ENCODE data around the gene IL2RA. TPM values are rescaled to one million over a fixed set of nuclear protein-coding genes. Genes with fewer than 3 reads are reported as not detected.

Gene IL2RA
- total RNA-seq, 1 experiment from 2014 or later: 0.59 TPM

- peaks cover 4 to 18% of the 10 kb centered on the region in 2 experiments for H3K4me1 ChIP-seq (ENCODE audit: control insufficient read depth in 1 of 2, insufficient read depth in 2 of 2, low read length in 2 of 2)
- peak overlapping the region; percentile 85 for H3K27ac ChIP-seq (ENCODE audit: low read depth, low read length)
- H3K79me2 ChIP-seq (ENCODE audit: insufficient read depth, low read length): peaks cover 36% of the 10 kb centered on the region
- H3K9me3 ChIP-seq (ENCODE audit: control insufficient read depth in 1 of 2, insufficient read depth in 1 of 2, low read depth in 1 of 2, low read length in 2 of 2): no peaks in the 10 kb centered on the region
- intact Hi-C loops (cut with micrococcal nuclease): loop anchor here (5.0 to 10.0 kb wide), 2 partner anchors 108 to 1811 kb away; partner anchors contain the start of genes ATP5F1C, KIN and RBM17
- RAD21 ChIA-PET (ENCODE audit: low non-redundant PET in 1 of 2, low total read pairs in 2 of 2, uncharacterized antibody in 2 of 2, unreplicated experiment in 2 of 2): no interaction called here
- H3K9me2 ChIP-seq (ENCODE audit: insufficient read depth): no peaks in the 10 kb centered on the region
- H3K9ac ChIP-seq (ENCODE audit: low read length): peak overlapping the region; percentile 78
- H3K4me3 ChIP-seq (replicated peaks in 1 of 2; ENCODE audit: low read depth in 1 of 2, low read length in 2 of 2): peak overlapping the region; percentile 66 to 83
- DNase-seq (ENCODE audit: low read depth, low spot score) (peak; percentile 18), ATAC-seq (peak; percentile 52)
- BruUV-seq (replicated peaks): TSS peak; percentile 31
- H3K36me3 ChIP-seq (ENCODE audit: control insufficient read depth in 1 of 2, insufficient read depth in 2 of 2, low read length in 2 of 2): no peaks in the 10 kb centered on the region
- H2AFZ ChIP-seq (ENCODE audit: low read depth, low read length, poor library complexity, severe bottlenecking): peak overlapping the region; percentile 52
- POLR2A ChIA-PET: interaction anchor here (1.0 kb wide), 1 partner anchor 87 kb away, joined by 3 read pairs; the partner anchor contains the start of genes ANKRD16 and FBH1
- no peaks in the 10 kb centered on the region for H4K20me1 ChIP-seq (ENCODE audit: insufficient read depth)
- peak overlapping the region; percentile 87 for H3K4me2 ChIP-seq (ENCODE audit: low read length)
- no peaks in the 10 kb centered on the region for H3K27me3 ChIP-seq (ENCODE audit: insufficient read depth, low read length)
- CTCF ChIA-PET: interaction anchor here (0.8 kb wide), 1 partner anchor 425 kb away, joined by 3 read pairs; no protein-coding TSS in a partner anchor
- TF ChIP-seq, protein P1, sequence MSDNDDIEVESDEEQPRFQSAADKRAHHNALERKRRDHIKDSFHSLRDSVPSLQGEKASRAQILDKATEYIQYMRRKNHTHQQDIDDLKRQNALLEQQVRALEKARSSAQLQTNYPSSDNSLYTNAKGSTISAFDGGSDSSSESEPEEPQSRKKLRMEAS (IDR thresholded peaks at IDR 0.05): peak; percentile 71
- TF ChIP-seq POLR2AphosphoS5 (IDR thresholded peaks at IDR 0.05; ENCODE audit: low read depth, low read length) (no peak), ZFX (IDR thresholded peaks at IDR 0.05) (peak; percentile 80), SRF (IDR thresholded peaks at IDR 0.05; ENCODE audit: low read depth) (no peak), SIN3A (IDR thresholded peaks at IDR 0.05; ENCODE audit: low read depth) (peak; percentile 36; the same call in 1 of the 2 replicates), CBX3 (IDR thresholded peaks at IDR 0.05; ENCODE audit: low read depth) (peak; percentile 16; the same call in 1 of the 2 replicates), EGR1 (IDR thresholded peaks at IDR 0.05; ENCODE audit: low read depth) (peak; percentile 75)
Measured at GRCh38 chr10:5976512-5977470, 85.4 kb downstream of the IL2RA start.

Measured in HCT116 (cell line).